Measurements from ENCODE around the gene SP2. TPM values are rescaled to one million over a fixed set of nuclear protein-coding genes. Genes with fewer than 3 reads are reported as not detected.

SP2 gene
- total and polyA plus RNA-seq, 4 donors: 1.6 to 25.9 (median 14.4) TPM

DNA sequence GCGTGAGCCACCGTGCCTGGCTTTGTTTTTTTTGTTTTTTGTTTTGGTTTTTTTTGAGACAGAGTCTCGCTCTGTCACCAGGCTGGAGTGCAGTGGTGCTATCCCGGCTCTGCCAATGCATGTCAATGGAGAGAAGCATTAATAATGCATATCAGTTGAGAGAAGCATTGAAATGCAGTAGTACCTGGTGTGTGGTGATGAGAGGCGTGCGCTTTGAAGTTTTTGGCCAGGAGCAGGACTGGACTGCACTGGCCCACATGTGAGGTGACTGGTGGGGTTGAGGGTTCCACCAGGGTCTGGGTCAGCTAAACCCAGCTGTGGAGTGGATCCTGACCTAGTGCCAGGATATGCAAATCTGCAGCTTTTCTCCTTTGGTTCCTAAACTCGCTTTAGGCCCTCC is 5.4 kb downstream of the SP2 start:
- Histone ChIP-seq H3K36me3 (ENCODE audit: control insufficient read depth, insufficient read depth, low read length) (peaks cover 7% of the 10 kb centered on the region), H3K4me3 (ENCODE audit: low read depth, low read length) (no peak overlapping the region), H3K27ac (ENCODE audit: low read depth, low read length) (no peak overlapping the region), H3K4me1 (ENCODE audit: control insufficient read depth, insufficient read depth, low read length) (peaks cover 28% of the 10 kb centered on the region), H3K9me3 (ENCODE audit: control insufficient read depth, insufficient read depth, low read length) (no peaks in the 10 kb centered on the region), H3K27me3 (ENCODE audit: control insufficient read depth, insufficient read depth, low read length) (no peaks in the 10 kb centered on the region)
- 77% methylated on average over 7 of the region's 7 CpGs for WGBS (ENCODE audit: insufficient coverage)
- DNase-seq (ENCODE audit: low read depth in 4 of 6, low spot score in 6 of 6): no peak

DNA sequence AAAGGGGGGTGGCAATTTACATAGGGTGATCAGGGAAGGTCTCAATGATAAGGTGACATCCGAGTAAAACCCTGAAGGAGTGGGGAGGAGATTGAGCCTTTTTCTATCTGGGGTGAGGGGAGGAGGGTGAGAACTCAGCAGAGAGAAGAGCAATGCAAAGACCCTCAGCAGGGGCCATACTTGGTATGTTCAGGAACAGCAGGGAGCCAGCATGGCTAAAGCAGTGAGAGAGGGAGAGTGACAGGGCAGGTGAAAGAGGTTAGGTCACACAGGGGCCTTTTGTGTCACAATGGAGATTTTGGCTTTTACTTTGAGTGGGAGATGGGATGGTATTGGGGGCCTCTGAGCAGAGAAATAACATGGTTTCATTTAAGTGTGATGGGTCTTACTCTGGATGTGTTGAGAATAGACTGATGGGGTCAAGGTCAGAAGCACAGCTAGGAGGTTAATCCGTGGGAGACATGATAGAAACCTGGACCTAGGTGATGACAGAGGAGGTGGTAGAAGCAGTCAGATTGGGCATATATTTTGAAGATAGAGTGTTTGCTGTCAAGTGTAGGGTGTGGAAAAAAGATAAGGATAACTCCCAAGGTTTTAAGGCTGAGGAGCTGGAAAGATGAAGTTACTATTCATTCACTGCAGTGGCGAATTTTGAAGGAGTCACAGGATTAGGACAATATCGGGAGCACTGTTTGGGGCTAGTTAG is 6.2 kb downstream of the SP2 start:
- H3K36me3 ChIP-seq (ENCODE audit: control insufficient read depth, insufficient read depth, low read length): peaks cover 7% of the 10 kb centered on the region
- no peak overlapping the region for H3K27ac ChIP-seq (ENCODE audit: low read depth, low read length)
- H3K27me3 ChIP-seq (ENCODE audit: control insufficient read depth, insufficient read depth, low read length): no peaks in the 10 kb centered on the region
- DNase-seq (ENCODE audit: low read depth in 4 of 6, low spot score in 6 of 6): no peak
- no peaks in the 10 kb centered on the region for H3K9me3 ChIP-seq (ENCODE audit: control insufficient read depth, insufficient read depth, low read length)
- 56% methylated on average over 4 of the region's 4 CpGs for WGBS (ENCODE audit: insufficient coverage)
- no peak overlapping the region for H3K4me3 ChIP-seq (ENCODE audit: low read depth, low read length)
- peaks cover 36% of the 10 kb centered on the region for H3K4me1 ChIP-seq (ENCODE audit: control insufficient read depth, insufficient read depth, low read length)

DNA sequence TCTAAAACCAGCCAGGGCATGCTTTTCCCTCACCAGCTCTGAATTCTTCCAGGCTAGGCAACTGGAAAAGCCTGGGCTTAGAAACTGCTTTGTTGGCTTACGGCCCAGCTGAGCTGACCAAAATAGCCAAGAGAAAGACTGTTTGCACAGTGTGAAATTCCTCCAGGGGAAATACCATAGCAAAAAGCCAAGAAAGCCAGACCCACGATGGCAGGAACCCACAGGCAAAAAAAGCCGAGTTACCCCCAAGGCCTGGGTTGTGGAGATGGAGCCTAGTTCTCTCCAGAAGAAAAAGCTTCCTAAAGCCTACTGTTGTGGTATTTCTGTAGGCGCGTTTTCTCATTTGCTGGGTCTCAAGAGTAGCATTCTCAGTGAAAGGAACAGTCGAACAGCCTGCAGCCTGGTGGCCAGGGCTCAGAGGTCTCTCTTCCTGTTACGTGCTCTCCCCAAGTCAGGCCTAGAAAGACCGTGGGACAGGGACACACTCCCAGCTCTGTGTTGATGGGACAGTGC is 9.2 kb downstream of the SP2 start:
- WGBS (ENCODE audit: insufficient coverage): 27% methylated on average over 8 of the region's 8 CpGs
- Histone ChIP-seq H3K27ac (ENCODE audit: low read depth, low read length) (peak overlapping the region; percentile 87), H3K4me3 (ENCODE audit: low read depth, low read length) (no peak overlapping the region), H3K36me3 (ENCODE audit: control insufficient read depth, insufficient read depth, low read length) (peaks cover 3% of the 10 kb centered on the region), H3K27me3 (ENCODE audit: control insufficient read depth, insufficient read depth, low read length) (no peaks in the 10 kb centered on the region), H3K4me1 (ENCODE audit: control insufficient read depth, insufficient read depth, low read length) (peaks cover 32% of the 10 kb centered on the region), H3K9me3 (ENCODE audit: control insufficient read depth, insufficient read depth, low read length) (no peaks in the 10 kb centered on the region)
- DNase-seq (ENCODE audit: low read depth in 4 of 6, low spot score in 6 of 6): peak; percentile 53 to 93 (median 80)

DNA sequence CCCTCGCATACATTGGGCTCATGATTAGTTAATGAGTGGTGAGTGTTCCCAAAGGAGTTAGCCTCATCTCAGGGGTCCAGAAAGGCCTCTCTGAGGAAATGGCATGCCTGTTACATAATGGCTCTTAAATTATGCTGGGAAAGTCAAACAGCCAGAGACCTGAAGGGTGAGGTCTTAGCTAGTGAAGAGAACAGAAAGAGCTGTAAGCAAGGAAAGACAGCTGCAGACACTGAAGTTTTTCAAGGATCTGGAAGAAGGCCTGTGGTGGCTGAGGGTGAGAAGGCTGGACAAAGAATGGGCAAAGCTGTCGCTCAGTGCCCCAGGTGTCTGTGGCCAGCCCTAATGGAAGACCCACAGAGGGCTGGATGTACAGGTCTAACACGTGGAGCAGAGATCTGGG is 10.4 kb downstream of the SP2 start:
- H3K36me3 ChIP-seq (ENCODE audit: control insufficient read depth, insufficient read depth, low read length): peaks cover 1% of the 10 kb centered on the region
- no peaks in the 10 kb centered on the region for H3K27me3 ChIP-seq (ENCODE audit: control insufficient read depth, insufficient read depth, low read length)
- H3K4me1 ChIP-seq (ENCODE audit: control insufficient read depth, insufficient read depth, low read length): peaks cover 32% of the 10 kb centered on the region
- no peak overlapping the region for H3K4me3 ChIP-seq (ENCODE audit: low read depth, low read length)
- DNase-seq (ENCODE audit: low read depth in 4 of 6, low spot score in 6 of 6): no peak
- H3K27ac ChIP-seq (ENCODE audit: low read depth, low read length): peak overlapping the region; percentile 87
- WGBS (ENCODE audit: insufficient coverage): 77% methylated on average over 3 of the region's 3 CpGs
- H3K9me3 ChIP-seq (ENCODE audit: control insufficient read depth, insufficient read depth, low read length): no peaks in the 10 kb centered on the region

DNA sequence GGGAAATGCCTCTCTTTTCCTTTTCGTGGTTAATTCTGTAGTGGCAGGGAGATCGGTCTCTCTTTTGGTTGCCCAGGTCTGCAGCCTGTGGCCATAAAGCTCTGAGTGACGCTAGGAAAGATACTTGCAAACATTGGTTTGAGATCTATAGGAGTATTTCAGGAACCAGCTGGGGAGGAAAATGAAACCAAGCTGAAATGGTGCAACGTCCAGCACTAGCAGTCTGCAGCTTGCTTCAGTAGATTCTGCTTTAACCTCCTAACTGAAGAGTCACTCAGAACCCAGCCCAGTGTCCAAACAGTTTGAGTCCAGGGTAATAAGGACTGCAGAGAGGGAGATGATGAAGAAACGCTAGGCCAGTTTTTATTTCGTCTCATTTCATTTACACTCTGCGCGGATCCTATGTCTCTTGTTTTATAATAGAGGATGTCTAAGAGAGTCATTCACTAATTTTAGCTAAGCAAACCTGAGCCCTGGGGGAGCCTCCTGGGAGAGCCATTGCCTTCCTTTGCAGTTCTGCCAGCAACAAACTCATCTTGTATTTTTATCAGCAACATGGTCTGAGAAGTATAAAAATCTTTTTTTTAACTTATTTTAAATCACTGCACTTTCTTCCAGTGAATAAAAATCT is 12.0 kb downstream of the SP2 start:
- Histone ChIP-seq H3K4me3 (ENCODE audit: low read depth, low read length) (no peak overlapping the region), H3K36me3 (ENCODE audit: control insufficient read depth, insufficient read depth, low read length) (no peaks in the 10 kb centered on the region), H3K9me3 (ENCODE audit: control insufficient read depth, insufficient read depth, low read length) (no peaks in the 10 kb centered on the region), H3K4me1 (ENCODE audit: control insufficient read depth, insufficient read depth, low read length) (peaks cover 32% of the 10 kb centered on the region), H3K27ac (ENCODE audit: low read depth, low read length) (no peak overlapping the region), H3K27me3 (ENCODE audit: control insufficient read depth, insufficient read depth, low read length) (no peaks in the 10 kb centered on the region)
- WGBS (ENCODE audit: insufficient coverage): 76% methylated on average over 3 of the region's 8 CpGs
- DNase-seq (ENCODE audit: low read depth in 4 of 6, low spot score in 6 of 6): no peak

DNA sequence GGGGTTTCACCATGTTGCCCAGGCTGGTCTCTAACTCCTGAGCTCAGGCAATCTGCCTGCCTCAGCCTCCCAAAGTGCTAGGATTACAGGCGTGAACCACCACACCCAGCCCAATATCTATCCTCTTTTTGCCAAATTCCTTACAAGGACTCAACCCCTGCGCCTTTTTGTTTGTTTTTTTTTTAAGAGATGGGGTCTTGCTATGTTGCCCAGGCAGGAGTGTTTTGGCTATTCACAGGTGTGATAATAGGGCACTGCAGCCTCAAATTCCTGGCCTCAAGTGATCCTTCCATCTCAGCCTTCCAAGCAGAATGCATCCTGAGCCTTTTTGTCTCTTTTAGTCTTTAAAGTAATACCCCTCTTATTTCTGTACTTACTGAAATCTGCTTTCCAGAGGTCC is 17.0 kb downstream of the SP2 start:
- Histone ChIP-seq H3K4me1 (ENCODE audit: control insufficient read depth, insufficient read depth, low read length) (peaks cover 22% of the 10 kb centered on the region), H3K4me3 (ENCODE audit: low read depth, low read length) (no peak overlapping the region), H3K27me3 (ENCODE audit: control insufficient read depth, insufficient read depth, low read length) (no peaks in the 10 kb centered on the region), H3K36me3 (ENCODE audit: control insufficient read depth, insufficient read depth, low read length) (peaks cover 18% of the 10 kb centered on the region), H3K27ac (ENCODE audit: low read depth, low read length) (no peak overlapping the region), H3K9me3 (ENCODE audit: control insufficient read depth, insufficient read depth, low read length) (no peaks in the 10 kb centered on the region)
- WGBS (ENCODE audit: insufficient coverage): 100% methylated on average over 1 of the region's 2 CpGs
- DNase-seq (ENCODE audit: low read depth in 4 of 6, low spot score in 6 of 6): no peak

DNA sequence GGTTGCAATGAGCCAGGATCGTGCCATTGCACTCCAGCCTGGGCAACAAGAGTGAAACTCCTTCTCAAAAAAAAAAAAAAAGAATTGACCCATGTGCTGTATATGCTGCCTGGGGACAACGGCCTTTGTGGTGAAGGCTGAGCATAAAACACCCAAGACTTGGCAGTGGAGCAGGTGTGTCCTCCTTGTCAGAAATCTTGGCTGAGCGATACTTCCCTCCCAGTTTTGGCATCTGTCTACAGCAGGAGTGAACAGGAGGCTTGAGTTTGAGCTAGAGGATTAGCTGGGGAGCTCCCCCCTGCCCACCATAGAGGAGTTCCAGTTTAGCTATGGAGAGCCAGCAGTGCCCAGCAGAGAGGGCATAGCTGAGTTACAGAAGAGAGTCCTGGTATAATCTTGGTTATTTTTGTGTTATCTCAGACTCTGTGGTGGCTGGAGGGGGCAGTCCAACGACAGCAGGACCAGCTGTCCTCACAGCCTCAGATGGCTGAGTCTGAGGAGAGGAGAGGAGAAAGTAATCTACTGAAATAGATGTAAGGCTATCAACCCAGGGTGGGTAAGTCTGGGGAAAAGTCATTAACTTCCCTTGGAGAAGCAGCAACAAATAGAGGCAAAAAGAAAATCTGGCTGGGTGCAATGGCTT is 18.4 kb downstream of the SP2 start:
- Histone ChIP-seq H3K4me3 (ENCODE audit: low read depth, low read length) (no peak overlapping the region), H3K4me1 (ENCODE audit: control insufficient read depth, insufficient read depth, low read length) (peaks cover 22% of the 10 kb centered on the region), H3K27me3 (ENCODE audit: control insufficient read depth, insufficient read depth, low read length) (no peaks in the 10 kb centered on the region), H3K36me3 (ENCODE audit: control insufficient read depth, insufficient read depth, low read length) (peaks cover 18% of the 10 kb centered on the region), H3K27ac (ENCODE audit: low read depth, low read length) (no peak overlapping the region), H3K9me3 (ENCODE audit: control insufficient read depth, insufficient read depth, low read length) (no peaks in the 10 kb centered on the region)
- peak in 1 of 6 donors; percentile 41 for DNase-seq (ENCODE audit: low read depth in 4 of 6, low spot score in 6 of 6)
- WGBS (ENCODE audit: insufficient coverage): 45% methylated on average over 1 of the region's 4 CpGs

DNA sequence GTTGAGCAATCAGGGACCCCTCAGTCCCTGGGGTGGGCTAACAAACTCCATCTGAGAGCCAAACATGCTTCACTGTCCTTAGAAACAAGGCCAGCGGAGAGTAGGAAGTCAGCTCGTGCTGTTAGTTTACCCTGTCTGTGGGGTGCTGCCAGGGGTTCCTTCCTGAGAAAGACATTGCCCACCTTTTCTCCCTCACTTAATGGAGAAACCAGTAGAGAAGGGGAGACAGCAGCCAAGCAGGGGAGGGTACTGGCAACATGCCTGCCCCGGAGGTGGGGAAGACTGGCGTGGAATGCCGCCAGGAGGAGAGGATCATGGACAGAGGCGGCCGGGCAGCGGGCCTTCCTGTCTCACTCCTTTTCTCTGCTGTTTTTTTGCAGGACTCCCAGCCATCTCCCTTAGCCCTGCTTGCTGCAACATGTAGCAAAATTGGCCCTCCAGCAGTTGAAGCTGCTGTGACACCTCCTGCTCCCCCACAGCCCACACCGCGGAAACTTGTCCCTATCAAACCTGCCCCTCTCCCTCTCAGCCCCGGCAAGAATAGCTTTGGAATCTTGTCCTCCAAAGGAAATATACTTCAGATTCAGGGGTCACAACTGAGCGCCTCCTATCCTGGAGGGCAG is 19.9 kb downstream of the SP2 start:
- Histone ChIP-seq H3K27me3 (ENCODE audit: control insufficient read depth, insufficient read depth, low read length) (no peaks in the 10 kb centered on the region), H3K27ac (ENCODE audit: low read depth, low read length) (peak overlapping the region; percentile 11), H3K9me3 (ENCODE audit: control insufficient read depth, insufficient read depth, low read length) (no peaks in the 10 kb centered on the region), H3K36me3 (ENCODE audit: control insufficient read depth, insufficient read depth, low read length) (peaks cover 22% of the 10 kb centered on the region), H3K4me1 (ENCODE audit: control insufficient read depth, insufficient read depth, low read length) (peaks cover 22% of the 10 kb centered on the region), H3K4me3 (ENCODE audit: low read depth, low read length) (no peak overlapping the region)
- WGBS (ENCODE audit: insufficient coverage): 61% methylated on average over 11 of the region's 12 CpGs
- peak in 2 of 6 donors; percentile 39 to 65 for DNase-seq (ENCODE audit: low read depth in 4 of 6, low spot score in 6 of 6)

DNA sequence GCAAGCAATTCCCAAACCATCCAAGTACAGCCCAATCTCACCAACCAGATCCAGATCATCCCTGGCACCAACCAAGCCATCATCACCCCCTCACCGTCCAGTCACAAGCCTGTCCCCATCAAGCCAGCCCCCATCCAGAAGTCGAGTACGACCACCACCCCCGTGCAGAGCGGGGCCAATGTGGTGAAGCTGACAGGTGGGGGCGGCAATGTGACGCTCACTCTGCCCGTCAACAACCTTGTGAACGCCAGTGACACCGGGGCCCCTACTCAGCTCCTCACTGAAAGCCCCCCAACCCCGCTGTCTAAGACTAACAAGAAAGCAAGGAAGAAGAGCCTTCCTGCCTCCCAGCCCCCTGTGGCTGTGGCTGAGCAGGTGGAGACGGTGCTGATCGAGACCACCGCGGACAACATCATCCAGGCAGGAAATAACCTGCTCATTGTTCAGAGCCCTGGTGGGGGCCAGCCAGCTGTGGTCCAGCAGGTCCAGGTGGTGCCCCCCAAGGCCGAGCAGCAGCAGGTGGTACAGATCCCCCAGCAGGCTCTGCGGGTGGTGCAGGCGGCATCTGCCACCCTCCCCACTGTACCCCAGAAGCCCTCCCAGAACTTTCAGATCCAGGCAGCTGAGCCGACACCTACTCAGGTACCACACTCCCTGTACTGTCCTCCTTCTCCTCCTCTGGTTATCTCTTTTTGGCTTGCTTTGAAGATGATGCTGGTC is 20.6 kb downstream of the SP2 start:
- Histone ChIP-seq H3K4me3 (ENCODE audit: low read depth, low read length) (no peak overlapping the region), H3K4me1 (ENCODE audit: control insufficient read depth, insufficient read depth, low read length) (peaks cover 22% of the 10 kb centered on the region), H3K27me3 (ENCODE audit: control insufficient read depth, insufficient read depth, low read length) (no peaks in the 10 kb centered on the region), H3K36me3 (ENCODE audit: control insufficient read depth, insufficient read depth, low read length) (peaks cover 22% of the 10 kb centered on the region), H3K27ac (ENCODE audit: low read depth, low read length) (no peak overlapping the region), H3K9me3 (ENCODE audit: control insufficient read depth, insufficient read depth, low read length) (no peaks in the 10 kb centered on the region)
- WGBS (ENCODE audit: insufficient coverage): 73% methylated on average over 6 of the region's 19 CpGs
- no peak for DNase-seq (ENCODE audit: low read depth in 4 of 6, low spot score in 6 of 6)
